ENCODE results near the gene COL4A2. TPM values are rescaled to one million over a fixed set of nuclear protein-coding genes. Genes with fewer than 3 reads are reported as not detected.

COL4A2 gene
- total RNA-seq, 1 donor from 2014 or later: 1,414 TPM

DNA sequence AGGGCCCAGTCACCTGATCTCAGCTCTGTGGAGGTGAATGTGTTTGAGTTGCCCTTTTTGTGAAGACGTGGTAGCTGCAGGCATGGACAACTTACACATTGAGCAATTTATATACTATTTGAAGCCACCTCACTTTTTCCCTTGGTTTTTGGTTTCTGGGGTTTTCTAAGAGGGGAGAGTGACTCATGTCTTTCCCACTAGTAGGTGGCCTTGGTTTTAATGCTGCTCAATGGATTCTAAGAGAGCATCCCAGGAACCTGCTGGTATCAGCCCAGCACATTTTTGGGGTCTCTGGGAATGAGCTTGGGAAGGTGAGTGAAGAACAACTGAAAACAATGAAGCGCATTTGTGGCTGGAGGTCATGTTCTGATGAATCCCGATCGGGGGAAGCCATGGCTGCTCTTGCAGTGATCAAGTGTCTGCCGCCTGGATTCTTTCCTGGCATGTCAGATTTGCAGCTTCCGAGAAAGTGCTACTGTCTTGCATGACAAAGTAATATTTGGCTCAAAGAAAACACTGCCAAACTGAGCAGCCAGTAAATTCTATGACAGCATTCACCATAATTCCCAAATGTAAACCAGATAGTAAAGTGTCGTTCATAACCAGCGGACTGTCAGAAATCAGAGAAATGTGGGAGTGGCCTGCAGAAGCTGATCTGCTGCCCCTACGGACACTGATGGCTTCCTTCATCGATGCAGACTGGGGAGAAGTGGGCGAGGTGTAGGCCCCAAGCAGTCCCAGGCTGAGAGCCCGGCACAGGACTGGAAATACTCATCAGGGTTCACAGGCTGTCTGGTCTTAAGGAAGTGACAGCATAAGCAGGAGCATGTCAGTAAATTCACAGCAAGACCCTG lies 98.7 kb downstream of the COL4A2 start:
- FAIRE-seq: peak; percentile 92
- Histone ChIP-seq H3K79me2 (ENCODE audit: insufficient read depth, low read length) (peaks cover 28% of the 10 kb centered on the region), H4K20me1 (ENCODE audit: insufficient read depth, low read length) (no peaks in the 10 kb centered on the region), H3K4me3 (ENCODE audit: insufficient read depth, low read depth, low read length) (no peak overlapping the region), H3K4me2 (ENCODE audit: low read length) (peak overlapping the region; percentile 44), H3K4me1 (ENCODE audit: insufficient read depth, low read length) (peaks cover 85% of the 10 kb centered on the region), H3K27me3 (ENCODE audit: insufficient read depth, low read length) (no peaks in the 10 kb centered on the region), H3K36me3 (ENCODE audit: insufficient read depth, low read length) (peaks cover 11% of the 10 kb centered on the region), H2AFZ (ENCODE audit: low read depth, low read length) (no peak overlapping the region), H3K9me3 (ENCODE audit: insufficient read depth, low read depth, low read length) (no peaks in the 10 kb centered on the region), H3K27ac (ENCODE audit: low read depth, low read length) (peak overlapping the region; percentile 85), H3K9ac (ENCODE audit: low read length) (peak overlapping the region; percentile 67)
- H3K27ac Mint-ChIP-seq (ENCODE audit: unreplicated experiment): peak overlapping the region; percentile 99
- TF ChIP-seq EZH2 (IDR thresholded peaks at IDR 0.05; ENCODE audit: insufficient read depth, low read length): no peak
- TF ChIP-seq, protein P1, sequence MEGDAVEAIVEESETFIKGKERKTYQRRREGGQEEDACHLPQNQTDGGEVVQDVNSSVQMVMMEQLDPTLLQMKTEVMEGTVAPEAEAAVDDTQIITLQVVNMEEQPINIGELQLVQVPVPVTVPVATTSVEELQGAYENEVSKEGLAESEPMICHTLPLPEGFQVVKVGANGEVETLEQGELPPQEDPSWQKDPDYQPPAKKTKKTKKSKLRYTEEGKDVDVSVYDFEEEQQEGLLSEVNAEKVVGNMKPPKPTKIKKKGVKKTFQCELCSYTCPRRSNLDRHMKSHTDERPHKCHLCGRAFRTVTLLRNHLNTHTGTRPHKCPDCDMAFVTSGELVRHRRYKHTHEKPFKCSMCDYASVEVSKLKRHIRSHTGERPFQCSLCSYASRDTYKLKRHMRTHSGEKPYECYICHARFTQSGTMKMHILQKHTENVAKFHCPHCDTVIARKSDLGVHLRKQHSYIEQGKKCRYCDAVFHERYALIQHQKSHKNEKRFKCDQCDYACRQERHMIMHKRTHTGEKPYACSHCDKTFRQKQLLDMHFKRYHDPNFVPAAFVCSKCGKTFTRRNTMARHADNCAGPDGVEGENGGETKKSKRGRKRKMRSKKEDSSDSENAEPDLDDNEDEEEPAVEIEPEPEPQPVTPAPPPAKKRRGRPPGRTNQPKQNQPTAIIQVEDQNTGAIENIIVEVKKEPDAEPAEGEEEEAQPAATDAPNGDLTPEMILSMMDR (IDR thresholded peaks at IDR 0.05; ENCODE audit: insufficient read depth, low read depth, low read length): no peak
- peak; percentile 96 for DNase-seq (ENCODE audit: low read depth)
- H3K9me3 Mint-ChIP-seq (ENCODE audit: unreplicated experiment): no peaks in the 10 kb centered on the region
- no peaks in the 10 kb centered on the region for H3K27me3 Mint-ChIP-seq (ENCODE audit: low read depth, unreplicated experiment)
- peaks cover 87% of the 10 kb centered on the region for H3K4me1 Mint-ChIP-seq (ENCODE audit: low read depth, unreplicated experiment)
- peaks cover 50% of the 10 kb centered on the region for H3K36me3 Mint-ChIP-seq (ENCODE audit: low read depth, unreplicated experiment)
- no peak overlapping the region for H3K4me3 Mint-ChIP-seq (ENCODE audit: unreplicated experiment)

DNA sequence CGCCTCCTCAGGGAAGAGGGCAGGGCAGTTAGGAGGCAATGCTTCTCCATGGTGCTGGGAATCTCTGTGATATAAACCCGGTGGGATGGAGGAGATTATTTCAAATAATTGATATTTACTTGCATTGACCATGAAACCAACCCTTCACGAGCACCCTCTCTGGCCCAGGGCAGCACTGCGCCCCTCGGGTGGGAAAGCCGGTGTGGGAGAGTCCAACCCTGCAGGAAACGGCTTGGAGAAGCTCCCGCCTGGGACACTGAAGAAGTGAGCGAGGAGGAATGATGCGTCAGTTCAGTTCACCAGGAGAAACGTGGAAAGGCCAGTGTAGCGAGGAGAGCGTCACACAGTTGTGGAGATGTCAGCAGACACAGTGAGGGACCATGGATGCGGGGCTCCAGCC lies 99.9 kb downstream of the COL4A2 start:
- FAIRE-seq (no peak), DNase-seq (ENCODE audit: low read depth) (no peak)
- Histone ChIP-seq H3K4me2 (ENCODE audit: low read length) (no peak overlapping the region), H3K4me1 (ENCODE audit: insufficient read depth, low read length) (peaks cover 94% of the 10 kb centered on the region), H3K79me2 (ENCODE audit: insufficient read depth, low read length) (peaks cover 27% of the 10 kb centered on the region), H3K9me3 (ENCODE audit: insufficient read depth, low read depth, low read length) (no peaks in the 10 kb centered on the region), H3K4me3 (ENCODE audit: insufficient read depth, low read depth, low read length) (no peak overlapping the region), H3K27me3 (ENCODE audit: insufficient read depth, low read length) (no peaks in the 10 kb centered on the region), H3K9ac (ENCODE audit: low read length) (peak overlapping the region; percentile 67), H2AFZ (ENCODE audit: low read depth, low read length) (no peak overlapping the region), H3K27ac (ENCODE audit: low read depth, low read length) (peak overlapping the region; percentile 85), H4K20me1 (ENCODE audit: insufficient read depth, low read length) (no peaks in the 10 kb centered on the region), H3K36me3 (ENCODE audit: insufficient read depth, low read length) (peaks cover 8% of the 10 kb centered on the region)
- TF ChIP-seq, protein P1 (IDR thresholded peaks at IDR 0.05; ENCODE audit: insufficient read depth, low read depth, low read length): no peak
- TF ChIP-seq EZH2 (IDR thresholded peaks at IDR 0.05; ENCODE audit: insufficient read depth, low read length): no peak
- Mint-ChIP-seq H3K9me3 (ENCODE audit: unreplicated experiment) (no peaks in the 10 kb centered on the region), H3K4me1 (ENCODE audit: low read depth, unreplicated experiment) (peaks cover 87% of the 10 kb centered on the region), H3K36me3 (ENCODE audit: low read depth, unreplicated experiment) (peaks cover 47% of the 10 kb centered on the region), H3K27ac (ENCODE audit: unreplicated experiment) (peak overlapping the region; percentile 75), H3K27me3 (ENCODE audit: low read depth, unreplicated experiment) (no peaks in the 10 kb centered on the region), H3K4me3 (ENCODE audit: unreplicated experiment) (no peak overlapping the region)

DNA sequence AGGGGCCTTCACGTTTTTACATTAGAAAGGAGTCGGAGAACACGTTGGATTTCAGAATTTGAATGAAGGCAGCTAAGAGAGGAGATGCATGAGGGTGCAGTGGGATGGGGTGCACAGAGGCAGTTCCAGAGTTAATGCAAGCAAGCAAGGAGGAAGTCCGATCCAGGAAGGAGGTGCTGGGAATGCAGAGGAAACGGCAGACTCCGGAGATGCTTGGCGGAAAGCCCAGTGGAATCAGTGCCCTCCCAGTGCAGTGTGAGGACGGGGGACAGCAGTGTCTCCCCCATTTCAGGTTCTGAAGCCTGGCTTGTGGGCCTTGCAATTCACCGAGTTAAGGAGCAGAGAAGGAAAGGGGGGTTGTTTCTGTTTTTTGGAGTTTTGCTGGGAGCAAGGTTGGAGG lies 100.4 kb downstream of the COL4A2 start:
- no peak overlapping the region for H3K4me2 ChIP-seq (ENCODE audit: low read length)
- FAIRE-seq (no peak), DNase-seq (ENCODE audit: low read depth) (no peak)
- H3K36me3 ChIP-seq (ENCODE audit: insufficient read depth, low read length): peaks cover 8% of the 10 kb centered on the region
- Mint-ChIP-seq H3K27ac (ENCODE audit: unreplicated experiment) (peak overlapping the region; percentile 75), H3K36me3 (ENCODE audit: low read depth, unreplicated experiment) (peaks cover 49% of the 10 kb centered on the region), H3K9me3 (ENCODE audit: unreplicated experiment) (no peaks in the 10 kb centered on the region), H3K27me3 (ENCODE audit: low read depth, unreplicated experiment) (no peaks in the 10 kb centered on the region), H3K4me1 (ENCODE audit: low read depth, unreplicated experiment) (peaks cover 87% of the 10 kb centered on the region), H3K4me3 (ENCODE audit: unreplicated experiment) (no peak overlapping the region)
- H3K4me3 ChIP-seq (ENCODE audit: insufficient read depth, low read depth, low read length): no peak overlapping the region
- no peak overlapping the region for H2AFZ ChIP-seq (ENCODE audit: low read depth, low read length)
- TF ChIP-seq, protein P1 (IDR thresholded peaks at IDR 0.05; ENCODE audit: insufficient read depth, low read depth, low read length): no peak
- TF ChIP-seq EZH2 (IDR thresholded peaks at IDR 0.05; ENCODE audit: insufficient read depth, low read length): no peak
- peak overlapping the region; percentile 67 for H3K9ac ChIP-seq (ENCODE audit: low read length)
- no peaks in the 10 kb centered on the region for H4K20me1 ChIP-seq (ENCODE audit: insufficient read depth, low read length)
- H3K4me1 ChIP-seq (ENCODE audit: insufficient read depth, low read length): peaks cover 96% of the 10 kb centered on the region
- peak overlapping the region; percentile 85 for H3K27ac ChIP-seq (ENCODE audit: low read depth, low read length)
- no peaks in the 10 kb centered on the region for H3K27me3 ChIP-seq (ENCODE audit: insufficient read depth, low read length)
- no peaks in the 10 kb centered on the region for H3K9me3 ChIP-seq (ENCODE audit: insufficient read depth, low read depth, low read length)
- peaks cover 24% of the 10 kb centered on the region for H3K79me2 ChIP-seq (ENCODE audit: insufficient read depth, low read length)

All from astrocyte (in vitro differentiated cells and primary cell).